ENCODE results near the gene PROB1. TPM values are rescaled to one million over a fixed set of nuclear protein-coding genes. Genes with fewer than 3 reads are reported as not detected.
"Not testable (repeated sequence)": the region's sequence is repeated elsewhere in the genome, so short reads cannot be mapped to it uniquely, and the experiment has no call there.

The PROB1 gene
- total RNA-seq (2014; rRNA removed; shearing (Covaris generic)) (1.6 and 2.3 TPM in 2 replicates), polyA plus RNA-seq (2016; fragmentation: Nextera tagmentation; extraction: Ambion mirVana) (0.55 and 0.63 TPM in 2 replicates)

- Histone ChIP-seq H4K20me1 (ENCODE audit: insufficient read depth) (no peaks in the 10 kb centered on the region), H3F3A (ENCODE audit: insufficient read depth) (no peaks in the 10 kb centered on the region), H3K27me3 (replicated peaks; ENCODE audit: insufficient read depth) (peaks cover 9% of the 10 kb centered on the region), H3K9me2 (ENCODE audit: insufficient read depth) (no peaks in the 10 kb centered on the region), H3K9ac (peak within 1 kb of the TSS; percentile 37), H3K4me1 (ENCODE audit: insufficient read depth) (0 out of 2 replicates have a peak, but pooled peaks cover 4% of the 10 kb centered on the region), H3K4me3 (peak within 1 kb of the TSS; percentile 65), H2AFZ (peak within 1 kb of the TSS; percentile 74), H3K4me2 (ENCODE audit: unreplicated experiment) (peak within 1 kb of the TSS; percentile 49), H3K79me2 (ENCODE audit: insufficient read depth) (no peaks in the 10 kb centered on the region), H3K36me3 (ENCODE audit: low read depth) (no peaks in the 10 kb centered on the region), H3K27ac (no peak within 1 kb of the TSS), H3K9me3 (ENCODE audit: low read depth) (no peaks in the 10 kb centered on the region)
- peak; percentile 47 for DNase-seq
- in situ Hi-C loops (cut with MboI), result no loop called here
- 14% methylated on average over 54 to 56 of the region's 76 CpGs for WGBS, 2 experiments (ENCODE audit: low coverage in 1 of 2, low lambda C conversion rate in 2 of 2, missing lambda C conversion rate in 2 of 2)
- TF ChIP-seq EZH2phosphoT487 (IDR thresholded peaks at IDR 0.05; ENCODE audit: insufficient read depth, low read depth) (no peak), EZH2 (IDR thresholded peaks at IDR 0.05; ENCODE audit: insufficient read depth, poor library complexity, severe bottlenecking) (no peak)
Observed at GRCh38 chr5:139394654-139395566, at the start of gene PROB1. Gene PROB1 (minus strand): TSS chr5:139395104. CDS start chr5:139395081, 23 bp downstream.

DNA sequence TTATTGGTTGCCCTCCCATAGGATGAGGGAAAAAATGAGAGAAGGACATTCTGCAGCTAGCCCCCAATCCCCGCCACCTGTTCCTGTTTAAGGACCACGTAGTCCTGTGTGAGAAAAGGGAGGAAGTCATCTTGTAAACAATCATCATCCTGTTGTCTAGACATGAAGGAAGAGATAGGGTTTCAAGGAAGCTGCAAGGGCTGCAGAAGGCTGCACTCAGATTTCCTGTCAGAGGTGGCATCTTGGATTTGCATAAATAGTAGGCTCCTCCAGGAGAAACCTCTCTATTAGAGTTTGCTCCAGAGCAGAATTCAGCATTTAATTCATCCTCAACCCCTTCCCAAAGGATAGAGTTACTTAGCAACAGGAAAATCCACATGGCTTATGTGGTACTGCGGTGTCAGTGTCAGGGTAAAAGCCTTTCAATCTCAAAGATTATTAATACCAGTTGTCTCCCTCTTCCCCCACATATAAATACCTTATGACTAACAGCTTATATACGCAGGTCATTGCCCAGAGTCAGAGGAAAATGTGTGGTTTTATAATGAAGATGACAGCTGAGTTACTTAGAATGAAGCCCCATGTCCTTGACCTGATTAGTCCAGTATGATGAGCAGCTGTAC, 49.0 kb upstream of the PROB1 start:
- Histone ChIP-seq H2AFZ (no peak overlapping the region), H3K4me3 (no peak overlapping the region), H3K79me2 (ENCODE audit: insufficient read depth) (no peaks in the 10 kb centered on the region), H3K9me3 (ENCODE audit: low read depth) (no peaks in the 10 kb centered on the region), H3F3A (ENCODE audit: insufficient read depth) (peaks cover 42% of the 10 kb centered on the region), H3K9ac (no peak overlapping the region), H4K20me1 (ENCODE audit: insufficient read depth) (no peaks in the 10 kb centered on the region), H3K27me3 (replicated peaks; ENCODE audit: insufficient read depth) (no peaks in the 10 kb centered on the region), H3K4me2 (ENCODE audit: unreplicated experiment) (peak overlapping the region; percentile 21), H3K4me1 (ENCODE audit: insufficient read depth) (peaks cover 50% of the 10 kb centered on the region), H3K9me2 (ENCODE audit: insufficient read depth) (no peaks in the 10 kb centered on the region), H3K36me3 (ENCODE audit: low read depth) (no peaks in the 10 kb centered on the region), H3K27ac (peak overlapping the region; percentile 70)
- DNase-seq, result peak; percentile 86
- TF ChIP-seq EZH2phosphoT487 (IDR thresholded peaks at IDR 0.05; ENCODE audit: insufficient read depth, low read depth) (no peak), EZH2 (IDR thresholded peaks at IDR 0.05; ENCODE audit: insufficient read depth, poor library complexity, severe bottlenecking) (no peak)
- in situ Hi-C loops (cut with MboI), result no loop called here
- WGBS, 2 experiments (ENCODE audit: low coverage in 1 of 2, low lambda C conversion rate in 2 of 2, missing lambda C conversion rate in 2 of 2), result 15 to 20% methylated on average over 4 of the region's 4 CpGs

DNA sequence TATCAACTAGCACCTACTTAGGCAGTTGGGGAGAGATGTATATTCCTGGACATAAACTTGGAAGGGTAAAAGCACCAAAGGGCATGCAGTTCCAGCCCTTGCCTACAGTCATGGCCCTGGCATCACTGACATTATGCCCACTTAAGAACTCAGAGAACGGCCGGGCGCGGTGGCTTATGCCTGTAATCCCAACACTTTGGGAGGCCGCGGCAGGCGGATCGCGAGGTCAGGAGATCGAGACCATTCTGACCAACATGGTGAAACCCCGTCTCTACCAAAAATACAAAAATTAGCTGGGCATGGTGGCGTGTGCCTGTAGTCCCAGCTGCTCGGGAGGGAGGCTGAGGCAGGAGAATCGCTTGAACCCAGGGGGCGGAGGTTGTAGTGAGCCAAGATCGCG, 45.5 kb upstream of the PROB1 start:
- H3K4me3 ChIP-seq; H2AFZ ChIP-seq; H3K9me2 ChIP-seq (ENCODE audit: insufficient read depth); H3K79me2 ChIP-seq (ENCODE audit: insufficient read depth); DNase-seq; H3K9me3 ChIP-seq (ENCODE audit: low read depth); H3K27me3 ChIP-seq (replicated peaks; ENCODE audit: insufficient read depth); H4K20me1 ChIP-seq (ENCODE audit: insufficient read depth); H3K9ac ChIP-seq; H3K36me3 ChIP-seq (ENCODE audit: low read depth); H3K4me2 ChIP-seq (ENCODE audit: unreplicated experiment); H3K27ac ChIP-seq; in situ Hi-C loops (cut with MboI): not testable (repeated sequence)
- WGBS, 2 experiments (ENCODE audit: low coverage in 1 of 2, low lambda C conversion rate in 2 of 2, missing lambda C conversion rate in 2 of 2), result 94 to 95% methylated on average over 17 of the region's 17 CpGs
- Histone ChIP-seq H3F3A (ENCODE audit: insufficient read depth) (peaks cover 25% of the 10 kb centered on the region), H3K4me1 (ENCODE audit: insufficient read depth) (peaks cover 26% of the 10 kb centered on the region)

DNA sequence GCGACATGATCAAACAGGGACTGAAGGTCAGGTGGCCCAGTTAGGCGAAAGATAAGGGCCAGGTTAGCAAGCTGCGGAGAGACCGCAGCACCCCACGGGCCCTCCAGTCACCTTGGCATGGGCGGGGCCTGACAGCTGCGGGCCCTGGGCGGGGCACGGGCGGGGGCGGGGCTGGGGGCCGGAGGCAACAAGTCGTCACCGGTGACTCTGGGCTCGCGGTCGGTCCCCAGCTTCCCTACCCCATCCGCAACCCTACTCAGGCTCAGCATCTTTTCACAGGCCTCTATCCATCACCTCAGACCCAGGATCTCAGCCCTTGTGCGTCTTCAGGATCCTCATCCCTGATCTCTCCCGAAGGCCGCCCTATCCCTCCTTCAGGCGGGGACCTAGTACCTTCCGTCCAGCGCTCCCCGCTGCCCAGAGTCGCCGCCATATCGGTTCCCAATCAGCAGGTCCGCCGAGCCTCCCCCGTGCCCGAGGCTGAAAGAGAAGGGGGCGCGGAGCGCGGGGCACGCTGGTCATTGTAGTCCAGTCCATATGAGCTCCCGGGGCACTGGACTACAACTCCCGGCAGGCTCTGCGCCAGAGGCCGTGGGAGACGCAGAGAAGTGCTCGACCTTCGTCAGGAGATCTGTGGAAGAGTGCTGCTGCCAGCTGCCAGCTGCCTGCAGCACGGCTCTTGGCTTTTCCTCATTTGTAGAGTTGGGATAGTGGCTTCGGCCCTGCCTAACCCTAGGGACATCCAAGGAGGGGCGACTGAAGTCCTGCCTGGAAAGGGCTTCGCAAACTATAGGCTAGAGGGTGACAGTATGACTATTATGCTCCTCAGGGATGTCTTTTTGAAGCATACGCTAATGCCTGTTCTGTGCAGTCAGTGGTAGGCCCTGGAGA, 44.4 kb upstream of the PROB1 start, which contains the start of gene DNAJC18:
DNAJC18 (minus strand) TSS at position 513 of the 891 bp plus-strand sequence; CDS start at position 433, 80 bp downstream.
- H4K20me1 ChIP-seq (ENCODE audit: insufficient read depth), result no peaks in the 10 kb centered on the region
- 4% methylated on average over 39 to 40 of the region's 49 CpGs for WGBS, 2 experiments (ENCODE audit: low coverage in 1 of 2, low lambda C conversion rate in 2 of 2, missing lambda C conversion rate in 2 of 2)
- TF ChIP-seq EZH2 (IDR thresholded peaks at IDR 0.05; ENCODE audit: insufficient read depth, poor library complexity, severe bottlenecking), result no peak
- TF ChIP-seq EZH2phosphoT487 (IDR thresholded peaks at IDR 0.05; ENCODE audit: insufficient read depth, low read depth), result no peak
- H3F3A ChIP-seq (ENCODE audit: insufficient read depth), result peaks cover 13% of the 10 kb centered on the region; the same call in 1 of the 2 replicates
- peaks cover 14% of the 10 kb centered on the region for H3K4me1 ChIP-seq (ENCODE audit: insufficient read depth)
- peak within 1 kb of the TSS; percentile 94 for H3K9ac ChIP-seq
- peak within 1 kb of the TSS; percentile 99 for H2AFZ ChIP-seq
- no peaks in the 10 kb centered on the region for H3K79me2 ChIP-seq (ENCODE audit: insufficient read depth)
- H3K9me3 ChIP-seq (ENCODE audit: low read depth), result no peaks in the 10 kb centered on the region
- H3K27ac ChIP-seq, result peak within 1 kb of the TSS; percentile 78
- H3K9me2 ChIP-seq (ENCODE audit: insufficient read depth), result no peaks in the 10 kb centered on the region
- DNase-seq, result peak; percentile 95
- H3K36me3 ChIP-seq (ENCODE audit: low read depth), result no peaks in the 10 kb centered on the region
- peak within 1 kb of the TSS; percentile 91 for H3K4me3 ChIP-seq
- H3K4me2 ChIP-seq (ENCODE audit: unreplicated experiment), result peak within 1 kb of the TSS; percentile 84
- in situ Hi-C loops (cut with MboI), result no loop called here
- no peaks in the 10 kb centered on the region for H3K27me3 ChIP-seq (replicated peaks; ENCODE audit: insufficient read depth)
